ENCODE data around the gene EIF2D. TPM values are rescaled to one million over a fixed set of nuclear protein-coding genes. Genes with fewer than 3 reads are reported as not detected.

Gene EIF2D
- total and polyA plus RNA-seq, 2 of the 13 experiments (the other 11 are each of a cell fraction or from before 2014, with no cell fraction given), result 45.1 to 64.9 TPM

DNA sequence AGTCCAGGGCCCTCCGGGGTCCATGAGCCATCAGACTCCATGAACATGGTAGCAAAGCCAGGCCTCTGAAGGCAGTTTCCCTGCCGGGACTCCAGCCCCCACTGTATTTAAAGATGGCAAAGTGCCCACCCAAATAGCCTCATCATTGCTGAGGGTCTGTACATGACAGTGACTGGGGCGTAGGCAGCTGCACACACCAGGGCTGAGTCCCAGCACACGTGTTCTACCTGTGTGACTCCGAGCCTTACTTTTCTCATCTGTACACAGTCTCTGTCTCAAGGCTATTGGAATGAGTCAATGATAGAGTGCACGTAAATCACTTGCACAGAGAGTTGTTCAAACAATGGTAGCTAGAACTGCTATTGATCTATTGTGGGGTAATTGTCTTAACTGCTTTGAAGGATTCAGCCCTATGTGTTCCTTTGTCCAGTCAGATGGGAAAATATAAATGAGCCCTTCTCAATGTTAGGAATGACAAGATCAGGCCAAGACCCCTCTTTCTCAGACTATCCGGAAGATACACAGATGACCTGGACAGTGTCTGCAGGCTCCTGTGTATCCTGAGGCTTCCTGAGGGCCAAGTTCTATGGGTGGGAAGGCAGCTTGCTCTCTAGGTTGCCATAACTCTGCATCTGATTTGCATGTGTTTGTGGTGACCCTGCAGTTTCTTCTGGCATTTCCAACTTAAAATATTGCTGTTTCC lies 56.1 kb downstream of the EIF2D start (continued):
- TF ChIP-seq ZNF367 (CRISPR knock-in tag; IDR thresholded peaks at IDR 0.05; ENCODE audit: borderline replicate concordance) (no peak), CC2D1A (CRISPR knock-in tag; IDR thresholded peaks at IDR 0.05) (no peak), ZNF646 (CRISPR knock-in tag; IDR thresholded peaks at IDR 0.05) (no peak), ZNF512 (CRISPR knock-in tag; IDR thresholded peaks at IDR 0.05) (no peak), TERF1 (CRISPR knock-in tag; IDR thresholded peaks at IDR 0.05) (no peak), KLF9 (CRISPR knock-in tag; IDR thresholded peaks at IDR 0.05; ENCODE audit: low read depth) (no peak), CHCHD3 (CRISPR knock-in tag; IDR thresholded peaks at IDR 0.05) (no peak), ZNF343 (CRISPR knock-in tag; IDR thresholded peaks at IDR 0.05) (no peak), ZNF891 (CRISPR knock-in tag; IDR thresholded peaks at IDR 0.05) (no peak), PITX1 (CRISPR knock-in tag; IDR thresholded peaks at IDR 0.05) (0 out of 2 replicates have a peak, but pooled peaks have one; percentile 39)
- TF ChIP-seq, protein P1, sequence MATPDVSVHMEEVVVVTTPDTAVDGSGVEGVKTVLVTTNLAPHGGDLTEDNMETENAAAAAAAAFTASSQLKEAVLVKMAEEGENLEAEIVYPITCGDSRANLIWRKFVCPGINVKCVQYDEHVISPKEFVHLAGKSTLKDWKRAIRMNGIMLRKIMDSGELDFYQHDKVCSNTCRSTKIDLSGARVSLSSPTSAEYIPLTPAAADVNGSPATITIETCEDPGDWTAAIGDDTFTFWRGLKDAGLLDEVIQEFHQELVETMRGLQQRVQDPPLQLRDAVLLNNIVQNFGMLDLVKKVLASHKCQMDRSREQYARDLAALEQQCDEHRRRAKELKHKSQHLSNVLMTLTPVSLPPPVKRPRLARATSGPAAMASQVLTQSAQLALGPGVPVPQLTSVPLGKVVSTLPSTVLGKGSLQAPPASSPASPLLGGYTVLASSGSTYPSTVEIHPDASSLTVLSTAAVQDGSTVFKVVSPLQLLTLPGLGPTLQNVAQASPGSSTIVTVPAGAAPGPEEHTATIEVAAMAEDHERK (CRISPR knock-in tag; IDR thresholded peaks at IDR 0.05; ENCODE audit: low read depth), result no peak
- TF ChIP-seq, protein P2, sequence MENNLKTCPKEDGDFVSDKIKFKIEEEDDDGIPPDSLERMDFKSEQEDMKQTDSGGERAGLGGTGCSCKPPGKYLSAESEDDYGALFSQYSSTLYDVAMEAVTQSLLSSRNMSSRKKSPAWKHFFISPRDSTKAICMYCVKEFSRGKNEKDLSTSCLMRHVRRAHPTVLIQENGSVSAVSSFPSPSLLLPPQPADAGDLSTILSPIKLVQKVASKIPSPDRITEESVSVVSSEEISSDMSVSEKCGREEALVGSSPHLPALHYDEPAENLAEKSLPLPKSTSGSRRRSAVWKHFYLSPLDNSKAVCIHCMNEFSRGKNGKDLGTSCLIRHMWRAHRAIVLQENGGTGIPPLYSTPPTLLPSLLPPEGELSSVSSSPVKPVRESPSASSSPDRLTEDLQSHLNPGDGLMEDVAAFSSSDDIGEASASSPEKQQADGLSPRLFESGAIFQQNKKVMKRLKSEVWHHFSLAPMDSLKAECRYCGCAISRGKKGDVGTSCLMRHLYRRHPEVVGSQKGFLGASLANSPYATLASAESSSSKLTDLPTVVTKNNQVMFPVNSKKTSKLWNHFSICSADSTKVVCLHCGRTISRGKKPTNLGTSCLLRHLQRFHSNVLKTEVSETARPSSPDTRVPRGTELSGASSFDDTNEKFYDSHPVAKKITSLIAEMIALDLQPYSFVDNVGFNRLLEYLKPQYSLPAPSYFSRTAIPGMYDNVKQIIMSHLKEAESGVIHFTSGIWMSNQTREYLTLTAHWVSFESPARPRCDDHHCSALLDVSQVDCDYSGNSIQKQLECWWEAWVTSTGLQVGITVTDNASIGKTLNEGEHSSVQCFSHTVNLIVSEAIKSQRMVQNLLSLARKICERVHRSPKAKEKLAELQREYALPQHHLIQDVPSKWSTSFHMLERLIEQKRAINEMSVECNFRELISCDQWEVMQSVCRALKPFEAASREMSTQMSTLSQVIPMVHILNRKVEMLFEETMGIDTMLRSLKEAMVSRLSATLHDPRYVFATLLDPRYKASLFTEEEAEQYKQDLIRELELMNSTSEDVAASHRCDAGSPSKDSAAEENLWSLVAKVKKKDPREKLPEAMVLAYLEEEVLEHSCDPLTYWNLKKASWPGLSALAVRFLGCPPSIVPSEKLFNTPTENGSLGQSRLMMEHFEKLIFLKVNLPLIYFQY (CRISPR knock-in tag; IDR thresholded peaks at IDR 0.05; ENCODE audit: borderline replicate concordance), result no peak
